ENCODE results near the gene RCHY1.

Gene RCHY1

GRCh38 chr4:75498041-75498440, 16.2 kb downstream of the RCHY1 start:
- Histone ChIP-seq H3K9me3 (ENCODE audit: control insufficient read depth, low read length) (peaks cover 4% of the 10 kb centered on the region), H3K27ac (ENCODE audit: insufficient read depth, low read depth, low read length, poor library complexity, severe bottlenecking) (no peak overlapping the region), H3K36me3 (ENCODE audit: control insufficient read depth, insufficient read depth, low read length) (peaks cover 6% of the 10 kb centered on the region), H3K27me3 (ENCODE audit: control insufficient read depth, insufficient read depth, low read length, poor library complexity, severe bottlenecking) (no peaks in the 10 kb centered on the region), H3K4me3 (ENCODE audit: insufficient read depth, low read depth, low read length) (no peak overlapping the region), H3K4me1 (ENCODE audit: control insufficient read depth, insufficient read depth, low read length) (no peaks in the 10 kb centered on the region)
- WGBS, 2 experiments, result 95% methylated on average over 2 of the region's 2 CpGs

GRCh38 chr4:75497133-75497532, 17.1 kb downstream of the RCHY1 start:
- peaks cover 4% of the 10 kb centered on the region for H3K9me3 ChIP-seq (ENCODE audit: control insufficient read depth, low read length)
- no peaks in the 10 kb centered on the region for H3K4me1 ChIP-seq (ENCODE audit: control insufficient read depth, insufficient read depth, low read length)
- no peak overlapping the region for H3K4me3 ChIP-seq (ENCODE audit: insufficient read depth, low read depth, low read length)
- H3K27me3 ChIP-seq (ENCODE audit: control insufficient read depth, insufficient read depth, low read length, poor library complexity, severe bottlenecking), result no peaks in the 10 kb centered on the region
- 88 to 91% methylated on average over 5 of the region's 5 CpGs for WGBS, 2 experiments
- H3K27ac ChIP-seq (ENCODE audit: insufficient read depth, low read depth, low read length, poor library complexity, severe bottlenecking), result no peak overlapping the region
- H3K36me3 ChIP-seq (ENCODE audit: control insufficient read depth, insufficient read depth, low read length), result peaks cover 6% of the 10 kb centered on the region

- Histone ChIP-seq H3K27ac (ENCODE audit: insufficient read depth, low read depth, low read length, poor library complexity, severe bottlenecking) (no peak overlapping the region), H3K4me3 (ENCODE audit: insufficient read depth, low read depth, low read length) (no peak overlapping the region), H3K4me1 (ENCODE audit: control insufficient read depth, insufficient read depth, low read length) (no peaks in the 10 kb centered on the region), H3K36me3 (ENCODE audit: control insufficient read depth, insufficient read depth, low read length) (peaks cover 6% of the 10 kb centered on the region), H3K27me3 (ENCODE audit: control insufficient read depth, insufficient read depth, low read length, poor library complexity, severe bottlenecking) (no peaks in the 10 kb centered on the region), H3K9me3 (ENCODE audit: control insufficient read depth, low read length) (peaks cover 4% of the 10 kb centered on the region)
- WGBS, 2 experiments, result 98 to 100% methylated on average over 2 of the region's 2 CpGs
These were observed 17.8 kb downstream of the RCHY1 start for GRCh38 chr4:75496406-75496805.

GRCh38 chr4:75495476-75495875, 18.7 kb downstream of the RCHY1 start:
- no peak overlapping the region for H3K4me3 ChIP-seq (ENCODE audit: insufficient read depth, low read depth, low read length)
- H3K4me1 ChIP-seq (ENCODE audit: control insufficient read depth, insufficient read depth, low read length), result no peaks in the 10 kb centered on the region
- H3K9me3 ChIP-seq (ENCODE audit: control insufficient read depth, low read length), result peaks cover 4% of the 10 kb centered on the region
- H3K36me3 ChIP-seq (ENCODE audit: control insufficient read depth, insufficient read depth, low read length), result peaks cover 6% of the 10 kb centered on the region
- WGBS, 2 experiments, result 98 to 100% methylated on average over 2 of the region's 2 CpGs
- H3K27me3 ChIP-seq (ENCODE audit: control insufficient read depth, insufficient read depth, low read length, poor library complexity, severe bottlenecking), result no peaks in the 10 kb centered on the region
- no peak overlapping the region for H3K27ac ChIP-seq (ENCODE audit: insufficient read depth, low read depth, low read length, poor library complexity, severe bottlenecking)

- Histone ChIP-seq H3K27ac (ENCODE audit: insufficient read depth, low read depth, low read length, poor library complexity, severe bottlenecking) (no peak overlapping the region), H3K36me3 (ENCODE audit: control insufficient read depth, insufficient read depth, low read length) (peaks cover 4% of the 10 kb centered on the region), H3K27me3 (ENCODE audit: control insufficient read depth, insufficient read depth, low read length, poor library complexity, severe bottlenecking) (no peaks in the 10 kb centered on the region), H3K4me1 (ENCODE audit: control insufficient read depth, insufficient read depth, low read length) (no peaks in the 10 kb centered on the region), H3K4me3 (ENCODE audit: insufficient read depth, low read depth, low read length) (no peak overlapping the region), H3K9me3 (ENCODE audit: control insufficient read depth, low read length) (peaks cover 4% of the 10 kb centered on the region)
- WGBS, 2 experiments, result 100% methylated on average over 1 of the region's 1 CpG
These were observed 19.6 kb downstream of the RCHY1 start for GRCh38 chr4:75494563-75494962.

- Histone ChIP-seq H3K27ac (ENCODE audit: insufficient read depth, low read depth, low read length, poor library complexity, severe bottlenecking) (no peak overlapping the region), H3K4me3 (ENCODE audit: insufficient read depth, low read depth, low read length) (no peak overlapping the region), H3K27me3 (ENCODE audit: control insufficient read depth, insufficient read depth, low read length, poor library complexity, severe bottlenecking) (no peaks in the 10 kb centered on the region), H3K36me3 (ENCODE audit: control insufficient read depth, insufficient read depth, low read length) (no peaks in the 10 kb centered on the region), H3K9me3 (ENCODE audit: control insufficient read depth, low read length) (no peaks in the 10 kb centered on the region), H3K4me1 (ENCODE audit: control insufficient read depth, insufficient read depth, low read length) (no peaks in the 10 kb centered on the region)
- 100% methylated on average over 1 of the region's 2 CpGs; no CpG with 5 or more reads in 1 of the 2 experiments for WGBS, 2 experiments
These were observed 24.0 kb downstream of the RCHY1 start for GRCh38 chr4:75490155-75490554.

- H3K36me3 ChIP-seq (ENCODE audit: control insufficient read depth, insufficient read depth, low read length), result no peaks in the 10 kb centered on the region
- no peaks in the 10 kb centered on the region for H3K27me3 ChIP-seq (ENCODE audit: control insufficient read depth, insufficient read depth, low read length, poor library complexity, severe bottlenecking)
- no peak overlapping the region for H3K27ac ChIP-seq (ENCODE audit: insufficient read depth, low read depth, low read length, poor library complexity, severe bottlenecking)
- no peak overlapping the region for H3K4me3 ChIP-seq (ENCODE audit: insufficient read depth, low read depth, low read length)
- H3K4me1 ChIP-seq (ENCODE audit: control insufficient read depth, insufficient read depth, low read length), result no peaks in the 10 kb centered on the region
- 93% methylated on average over 4 of the region's 4 CpGs for WGBS, 2 experiments
- H3K9me3 ChIP-seq (ENCODE audit: control insufficient read depth, low read length), result no peaks in the 10 kb centered on the region
These were observed 30.0 kb downstream of the RCHY1 start for GRCh38 chr4:75484190-75484589.

GRCh38 chr4:75477201-75477600, 37.0 kb downstream of the RCHY1 start:
- H3K4me1 ChIP-seq (ENCODE audit: control insufficient read depth, insufficient read depth, low read length), result no peaks in the 10 kb centered on the region
- 92 to 96% methylated on average over 3 of the region's 3 CpGs for WGBS, 2 experiments
- H3K9me3 ChIP-seq (ENCODE audit: control insufficient read depth, low read length), result no peaks in the 10 kb centered on the region
- peaks cover 7% of the 10 kb centered on the region for H3K36me3 ChIP-seq (ENCODE audit: control insufficient read depth, insufficient read depth, low read length)
- H3K27ac ChIP-seq (ENCODE audit: insufficient read depth, low read depth, low read length, poor library complexity, severe bottlenecking), result no peak overlapping the region
- H3K27me3 ChIP-seq (ENCODE audit: control insufficient read depth, insufficient read depth, low read length, poor library complexity, severe bottlenecking), result no peaks in the 10 kb centered on the region
- H3K4me3 ChIP-seq (ENCODE audit: insufficient read depth, low read depth, low read length), result no peak overlapping the region

- H3K4me3 ChIP-seq (ENCODE audit: insufficient read depth, low read depth, low read length), result no peak overlapping the region
- no peaks in the 10 kb centered on the region for H3K36me3 ChIP-seq (ENCODE audit: control insufficient read depth, insufficient read depth, low read length)
- H3K27ac ChIP-seq (ENCODE audit: insufficient read depth, low read depth, low read length, poor library complexity, severe bottlenecking), result no peak overlapping the region
- H3K4me1 ChIP-seq (ENCODE audit: control insufficient read depth, insufficient read depth, low read length), result no peaks in the 10 kb centered on the region
- 100% methylated on average over 1 of the region's 1 CpG; no CpG with 5 or more reads in 1 of the 2 experiments for WGBS, 2 experiments
- H3K27me3 ChIP-seq (ENCODE audit: control insufficient read depth, insufficient read depth, low read length, poor library complexity, severe bottlenecking), result no peaks in the 10 kb centered on the region
- H3K9me3 ChIP-seq (ENCODE audit: control insufficient read depth, low read length), result no peaks in the 10 kb centered on the region
These were observed 43.5 kb downstream of the RCHY1 start for GRCh38 chr4:75470738-75471137.

GRCh38 chr4:75469896-75470295, 44.3 kb downstream of the RCHY1 start:
- WGBS, 2 experiments, result 93 to 100% methylated on average over 1 of the region's 1 CpG
- H3K4me1 ChIP-seq (ENCODE audit: control insufficient read depth, insufficient read depth, low read length), result no peaks in the 10 kb centered on the region
- no peak overlapping the region for H3K27ac ChIP-seq (ENCODE audit: insufficient read depth, low read depth, low read length, poor library complexity, severe bottlenecking)
- no peaks in the 10 kb centered on the region for H3K36me3 ChIP-seq (ENCODE audit: control insufficient read depth, insufficient read depth, low read length)
- no peak overlapping the region for H3K4me3 ChIP-seq (ENCODE audit: insufficient read depth, low read depth, low read length)
- H3K27me3 ChIP-seq (ENCODE audit: control insufficient read depth, insufficient read depth, low read length, poor library complexity, severe bottlenecking), result no peaks in the 10 kb centered on the region
- no peaks in the 10 kb centered on the region for H3K9me3 ChIP-seq (ENCODE audit: control insufficient read depth, low read length)

GRCh38 chr4:75457365-75457764, 56.8 kb downstream of the RCHY1 start:
- H3K27me3 ChIP-seq (ENCODE audit: control insufficient read depth, insufficient read depth, low read length, poor library complexity, severe bottlenecking), result no peaks in the 10 kb centered on the region
- 82 to 95% methylated on average over 3 of the region's 3 CpGs for WGBS, 2 experiments
- no peak overlapping the region for H3K27ac ChIP-seq (ENCODE audit: insufficient read depth, low read depth, low read length, poor library complexity, severe bottlenecking)
- no peaks in the 10 kb centered on the region for H3K36me3 ChIP-seq (ENCODE audit: control insufficient read depth, insufficient read depth, low read length)
- no peaks in the 10 kb centered on the region for H3K4me1 ChIP-seq (ENCODE audit: control insufficient read depth, insufficient read depth, low read length)
- H3K4me3 ChIP-seq (ENCODE audit: insufficient read depth, low read depth, low read length), result no peak overlapping the region
- H3K9me3 ChIP-seq (ENCODE audit: control insufficient read depth, low read length), result no peaks in the 10 kb centered on the region
